ENCODE measurements around the gene OR51G2.

DNA sequence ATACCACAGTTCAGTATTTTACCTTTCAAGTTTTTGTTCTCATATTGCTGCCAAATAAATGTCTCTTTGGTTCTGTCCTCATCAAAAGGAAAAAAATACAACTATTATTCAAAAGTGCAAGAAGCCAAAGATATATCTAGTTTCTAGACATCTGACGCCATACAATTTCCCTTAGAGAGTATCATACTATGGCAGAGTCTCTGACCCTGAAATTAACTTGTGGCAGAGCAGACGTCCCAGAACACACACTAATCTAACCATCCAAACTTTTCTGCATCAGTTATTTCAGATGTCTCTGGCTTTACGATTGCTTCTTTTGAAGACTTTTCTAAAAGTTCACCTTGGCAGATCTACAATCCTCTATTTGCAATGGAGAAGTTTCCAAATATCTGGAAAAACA is 34.8 kb downstream of the OR51G2 start:
- TF ChIP-seq, protein P1, sequence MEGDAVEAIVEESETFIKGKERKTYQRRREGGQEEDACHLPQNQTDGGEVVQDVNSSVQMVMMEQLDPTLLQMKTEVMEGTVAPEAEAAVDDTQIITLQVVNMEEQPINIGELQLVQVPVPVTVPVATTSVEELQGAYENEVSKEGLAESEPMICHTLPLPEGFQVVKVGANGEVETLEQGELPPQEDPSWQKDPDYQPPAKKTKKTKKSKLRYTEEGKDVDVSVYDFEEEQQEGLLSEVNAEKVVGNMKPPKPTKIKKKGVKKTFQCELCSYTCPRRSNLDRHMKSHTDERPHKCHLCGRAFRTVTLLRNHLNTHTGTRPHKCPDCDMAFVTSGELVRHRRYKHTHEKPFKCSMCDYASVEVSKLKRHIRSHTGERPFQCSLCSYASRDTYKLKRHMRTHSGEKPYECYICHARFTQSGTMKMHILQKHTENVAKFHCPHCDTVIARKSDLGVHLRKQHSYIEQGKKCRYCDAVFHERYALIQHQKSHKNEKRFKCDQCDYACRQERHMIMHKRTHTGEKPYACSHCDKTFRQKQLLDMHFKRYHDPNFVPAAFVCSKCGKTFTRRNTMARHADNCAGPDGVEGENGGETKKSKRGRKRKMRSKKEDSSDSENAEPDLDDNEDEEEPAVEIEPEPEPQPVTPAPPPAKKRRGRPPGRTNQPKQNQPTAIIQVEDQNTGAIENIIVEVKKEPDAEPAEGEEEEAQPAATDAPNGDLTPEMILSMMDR (IDR thresholded peaks at IDR 0.05): no peak
- no peak for TF ChIP-seq POLR2A (IDR thresholded peaks at IDR 0.05)
